ENCODE measurements around the gene CBX8.

CBX8 gene

GRCh38 chr17:79814127-79814973 lies 17.5 kb upstream of the CBX8 start:
- intact Hi-C loops (cut with DNase I; ENCODE audit: low total_unique reads) = no loop called here
- no peak for DNase-seq
- Histone ChIP-seq H3K27ac (no peak overlapping the region), H3K4me1 (peaks cover 0 to 63% (median 52%) of the 10 kb centered on the region in 4 donors), H3K36me3 (no peaks in the 10 kb centered on the region), H3K9me3 (no peaks in the 10 kb centered on the region), H3K27me3 (peaks cover 20 to 96% of the 10 kb centered on the region in 2 donors), H3K4me3 (peak overlapping the region in 1 of 2 donors; percentile 34)
- TF ChIP-seq CTCF (IDR thresholded peaks at IDR 0.05) = no peak

- DNase-seq = no peak
- H3K27ac ChIP-seq = no peak overlapping the region
- no peak for TF ChIP-seq CTCF (IDR thresholded peaks at IDR 0.05)
- peak overlapping the region; percentile 14 to 26 for H3K4me3 ChIP-seq
- H3K27me3 ChIP-seq = peaks cover 20 to 97% of the 10 kb centered on the region in 2 donors
- H3K4me1 ChIP-seq = peaks cover 0 to 64% (median 52%) of the 10 kb centered on the region in 4 donors
- H3K36me3 ChIP-seq = no peaks in the 10 kb centered on the region
- intact Hi-C loops (cut with DNase I; ENCODE audit: low total_unique reads) = no loop called here
- no peaks in the 10 kb centered on the region for H3K9me3 ChIP-seq
These were observed 16.6 kb upstream of the CBX8 start for GRCh38 chr17:79813297-79814126.

- Histone ChIP-seq H3K9me3 (no peaks in the 10 kb centered on the region), H3K27me3 (peaks cover 20 to 98% of the 10 kb centered on the region in 2 donors), H3K36me3 (no peaks in the 10 kb centered on the region), H3K4me3 (peak overlapping the region; percentile 14 to 26), H3K27ac (no peak overlapping the region), H3K4me1 (peaks cover 0 to 64% (median 52%) of the 10 kb centered on the region in 4 donors)
- DNase-seq = no peak
- intact Hi-C loops (cut with DNase I; ENCODE audit: low total_unique reads) = no loop called here
- TF ChIP-seq CTCF (IDR thresholded peaks at IDR 0.05) = no peak
These were observed 15.7 kb upstream of the CBX8 start for GRCh38 chr17:79812353-79813258.

- intact Hi-C loops (cut with DNase I; ENCODE audit: low total_unique reads) = no loop called here
- TF ChIP-seq CTCF (IDR thresholded peaks at IDR 0.05) = no peak
- H3K9me3 ChIP-seq = no peaks in the 10 kb centered on the region
- H3K4me3 ChIP-seq = no peak overlapping the region
- peaks cover 20 to 98% of the 10 kb centered on the region in 2 donors for H3K27me3 ChIP-seq
- no peaks in the 10 kb centered on the region for H3K36me3 ChIP-seq
- DNase-seq = no peak
- H3K27ac ChIP-seq = no peak overlapping the region
- H3K4me1 ChIP-seq = peaks cover 0 to 64% (median 52%) of the 10 kb centered on the region in 4 donors
These were observed 15.0 kb upstream of the CBX8 start for GRCh38 chr17:79811868-79812352.
